ENCODE data around the gene SLC44A3. TPM values are rescaled to one million over a fixed set of nuclear protein-coding genes. Genes with fewer than 3 reads are reported as not detected.

Gene SLC44A3
- total and polyA plus RNA-seq, 2 of the 4 experiments (the other 2 are of a cell fraction) = 0.31 to 0.54 TPM

GRCh38 chr1:94817712-94818111, 2.4 kb upstream of the SLC44A3 start:
- H2AK9ac ChIP-seq (replicated peaks; ENCODE audit: low read depth, low read length, poor library complexity) = no peak overlapping the region
- no peak overlapping the region for H3K4me3 ChIP-seq (ENCODE audit: insufficient read depth, low read depth, low read length)
- no peaks in the 10 kb centered on the region for H3K36me3 ChIP-seq (ENCODE audit: control insufficient read depth, insufficient read depth, low read length)
- no CpG with 5 or more reads among the region's 2 CpGs for WGBS, 2 experiments (ENCODE audit: extremely low coverage in 2 of 2, insufficient read length in 1 of 2)
- dilution Hi-C loops (cut with HindIII; ENCODE audit: low sequenced_read_pairs, unreplicated experiment) = no loop called here
- H3K4me1 ChIP-seq (ENCODE audit: control insufficient read depth, insufficient read depth, low read length) = 0 out of 2 replicates have a peak, but pooled peaks cover 2% of the 10 kb centered on the region
- in situ Hi-C loops (cut with MboI; ENCODE audit: low sequenced_read_pairs) = loop anchor here (25.0 kb wide), 1 partner anchor 755 kb away; no protein-coding TSS in a partner anchor
- no peaks in the 10 kb centered on the region for H3K79me1 ChIP-seq (ENCODE audit: low read depth in 1 of 2, low read length in 2 of 2)
- H2AK5ac ChIP-seq (ENCODE audit: low read depth, low read length) = no peak overlapping the region
- no peak overlapping the region for H2BK15ac ChIP-seq (ENCODE audit: low read depth, low read length)
- H4K8ac ChIP-seq (ENCODE audit: low read depth in 2 of 2, low read length in 2 of 2) = no peak overlapping the region
- H3K18ac ChIP-seq (ENCODE audit: low read depth, low read length) = no peak overlapping the region
- no peak overlapping the region for H3K4ac ChIP-seq (ENCODE audit: low read depth, low read length)
- BruUV-seq (replicated peaks) = no TSS peak
- no peak overlapping the region for H3K23ac ChIP-seq (ENCODE audit: low read depth, low read length)
- H2BK120ac ChIP-seq (ENCODE audit: low read depth, low read length) = no peak overlapping the region
- ChIA-PET CTCF (interaction anchor here (0.5 to 1.6 kb wide), 3 partner anchors 11 to 233 kb away, joined by 3 to 4 read pairs (median 3); no protein-coding TSS in a partner anchor), POLR2A (ENCODE audit: unreplicated experiment) (interaction anchor here (0.6 kb wide), 1 partner anchor 215 kb away, joined by 3 read pairs; no protein-coding TSS in a partner anchor)
- no peak overlapping the region for H2BK20ac ChIP-seq (ENCODE audit: low read depth, low read length)
- H3K9me1 ChIP-seq (ENCODE audit: insufficient read depth, low read length) = peaks cover 3% of the 10 kb centered on the region; the same call in 1 of the 2 replicates
- no peak overlapping the region for H3K27ac ChIP-seq (ENCODE audit: insufficient read depth, low read length)
- H2AFZ ChIP-seq (replicated peaks; ENCODE audit: low read length, poor library complexity) = no peak overlapping the region
- H4K91ac ChIP-seq (ENCODE audit: insufficient read depth, low read depth, low read length) = no peak overlapping the region
- H3K27me3 ChIP-seq (ENCODE audit: control insufficient read depth, insufficient read depth, low read length) = peaks cover 17% of the 10 kb centered on the region
- ATAC-seq (ENCODE audit: low read depth) = no peak
- no peak overlapping the region for H3K56ac ChIP-seq (ENCODE audit: extremely low read depth, insufficient read depth, low read length)
- TF ChIP-seq CHD1 (IDR thresholded peaks at IDR 0.05; ENCODE audit: low read depth, low read length) (no peak), CEBPB (IDR thresholded peaks at IDR 0.05; ENCODE audit: low read depth, low read length) (no peak)
- intact Hi-C loops (cut with micrococcal nuclease) = no loop called here
- H4K5ac ChIP-seq (ENCODE audit: low read depth, low read length) = no peak overlapping the region
- no peak overlapping the region for H3K9ac ChIP-seq (ENCODE audit: low read depth, low read length)
- H4K20me1 ChIP-seq (ENCODE audit: insufficient read depth, low read length) = no peaks in the 10 kb centered on the region
- H2BK5ac ChIP-seq (ENCODE audit: low read depth, low read length, poor library complexity, severe bottlenecking) = no peak overlapping the region
- peaks cover 2% of the 10 kb centered on the region; the same call in 1 of the 2 replicates for H3K9me3 ChIP-seq (ENCODE audit: control insufficient read depth, insufficient read depth, low read length)
- no peak for DNase-seq
- H3K14ac ChIP-seq (replicated peaks; ENCODE audit: low read depth, low read length) = no peak overlapping the region
- no peak overlapping the region for H3K4me2 ChIP-seq (ENCODE audit: low read depth, low read length)

All from IMR-90 (cell line).